ENCODE data around the gene SLIT3.

Gene SLIT3

DNA sequence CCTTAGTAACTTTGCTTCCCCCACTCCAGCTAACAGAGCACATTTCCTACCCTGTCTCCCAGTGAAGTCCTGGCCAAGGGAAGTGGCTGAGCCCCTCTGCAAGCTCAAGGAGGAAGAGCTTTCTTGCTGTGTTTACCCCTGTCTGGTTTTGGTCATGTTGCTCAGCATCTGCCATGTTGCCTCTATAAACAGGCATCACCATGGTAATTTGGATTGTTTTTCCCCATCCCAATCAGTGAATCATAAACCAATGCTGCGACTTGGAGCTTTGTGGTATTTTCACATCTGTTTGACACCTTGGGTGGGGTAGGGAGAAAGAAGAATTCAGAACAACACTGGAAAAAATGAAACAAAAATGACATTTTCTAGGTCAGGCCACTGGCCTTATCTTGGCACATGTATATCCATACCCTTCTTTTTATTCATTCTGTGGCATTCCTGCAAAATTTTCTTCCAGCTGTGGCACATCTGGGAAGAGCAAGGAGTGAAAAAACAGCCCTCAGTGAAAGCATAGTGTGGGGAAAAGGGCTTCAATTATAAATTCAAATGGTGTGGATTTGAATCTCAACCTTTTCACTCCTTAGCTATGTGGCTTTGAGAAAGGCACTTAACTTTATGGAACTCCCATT, 42.5 kb downstream of the SLIT3 start:
- no peak overlapping the region for H3K4me3 ChIP-seq (ENCODE audit: low read length)
- TF ChIP-seq, protein P1, sequence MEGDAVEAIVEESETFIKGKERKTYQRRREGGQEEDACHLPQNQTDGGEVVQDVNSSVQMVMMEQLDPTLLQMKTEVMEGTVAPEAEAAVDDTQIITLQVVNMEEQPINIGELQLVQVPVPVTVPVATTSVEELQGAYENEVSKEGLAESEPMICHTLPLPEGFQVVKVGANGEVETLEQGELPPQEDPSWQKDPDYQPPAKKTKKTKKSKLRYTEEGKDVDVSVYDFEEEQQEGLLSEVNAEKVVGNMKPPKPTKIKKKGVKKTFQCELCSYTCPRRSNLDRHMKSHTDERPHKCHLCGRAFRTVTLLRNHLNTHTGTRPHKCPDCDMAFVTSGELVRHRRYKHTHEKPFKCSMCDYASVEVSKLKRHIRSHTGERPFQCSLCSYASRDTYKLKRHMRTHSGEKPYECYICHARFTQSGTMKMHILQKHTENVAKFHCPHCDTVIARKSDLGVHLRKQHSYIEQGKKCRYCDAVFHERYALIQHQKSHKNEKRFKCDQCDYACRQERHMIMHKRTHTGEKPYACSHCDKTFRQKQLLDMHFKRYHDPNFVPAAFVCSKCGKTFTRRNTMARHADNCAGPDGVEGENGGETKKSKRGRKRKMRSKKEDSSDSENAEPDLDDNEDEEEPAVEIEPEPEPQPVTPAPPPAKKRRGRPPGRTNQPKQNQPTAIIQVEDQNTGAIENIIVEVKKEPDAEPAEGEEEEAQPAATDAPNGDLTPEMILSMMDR (conservative IDR thresholded peaks at IDR 0.05; ENCODE audit: low read length) = no peak
- DNase-seq (ENCODE audit: low read depth) = peak; percentile 99

DNA sequence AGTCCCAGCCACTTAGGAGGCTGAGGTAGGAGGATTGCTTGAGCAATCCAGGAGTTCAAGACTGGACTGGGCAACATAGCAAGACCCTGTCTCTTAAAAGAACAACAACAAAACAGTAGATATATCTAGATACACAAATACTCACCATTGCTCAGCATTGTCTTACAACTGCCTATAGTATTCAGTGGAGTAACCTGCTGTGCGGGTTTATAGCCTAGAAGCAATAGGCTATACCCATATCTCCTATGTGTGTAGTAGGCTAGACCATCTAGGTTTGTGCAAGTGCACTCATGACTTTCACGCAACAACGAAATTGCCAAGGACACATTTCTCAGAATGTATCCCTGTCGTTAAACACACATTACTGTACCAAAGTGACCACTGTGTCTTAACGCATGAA, 44.7 kb downstream of the SLIT3 start:
- no peak overlapping the region for H3K4me3 ChIP-seq (ENCODE audit: low read length)
- DNase-seq (ENCODE audit: low read depth) = no peak
- TF ChIP-seq, protein P1 (conservative IDR thresholded peaks at IDR 0.05; ENCODE audit: low read length) = no peak

DNA sequence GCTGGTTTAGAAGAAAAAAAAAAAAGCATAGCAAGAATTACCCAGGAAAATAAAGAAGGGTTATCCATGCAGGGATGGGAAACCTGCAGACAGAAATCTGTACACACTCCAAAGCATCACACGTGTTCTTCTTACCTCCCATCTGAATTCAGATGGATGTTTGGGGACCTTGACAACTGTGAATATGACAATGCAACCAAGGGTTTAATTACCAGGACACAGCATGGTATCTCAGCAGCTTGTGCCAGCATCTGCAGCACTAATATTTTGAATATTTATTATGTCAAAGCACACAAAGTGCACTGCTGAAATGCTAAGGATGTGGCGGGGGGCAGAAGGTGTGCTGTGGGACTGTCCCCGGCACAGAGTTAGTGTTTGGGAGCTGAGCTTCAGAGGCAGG, 47.9 kb downstream of the SLIT3 start:
- TF ChIP-seq, protein P1 (conservative IDR thresholded peaks at IDR 0.05; ENCODE audit: low read length) = no peak
- no peak overlapping the region for H3K4me3 ChIP-seq (ENCODE audit: low read length)
- DNase-seq (ENCODE audit: low read depth) = no peak

DNA sequence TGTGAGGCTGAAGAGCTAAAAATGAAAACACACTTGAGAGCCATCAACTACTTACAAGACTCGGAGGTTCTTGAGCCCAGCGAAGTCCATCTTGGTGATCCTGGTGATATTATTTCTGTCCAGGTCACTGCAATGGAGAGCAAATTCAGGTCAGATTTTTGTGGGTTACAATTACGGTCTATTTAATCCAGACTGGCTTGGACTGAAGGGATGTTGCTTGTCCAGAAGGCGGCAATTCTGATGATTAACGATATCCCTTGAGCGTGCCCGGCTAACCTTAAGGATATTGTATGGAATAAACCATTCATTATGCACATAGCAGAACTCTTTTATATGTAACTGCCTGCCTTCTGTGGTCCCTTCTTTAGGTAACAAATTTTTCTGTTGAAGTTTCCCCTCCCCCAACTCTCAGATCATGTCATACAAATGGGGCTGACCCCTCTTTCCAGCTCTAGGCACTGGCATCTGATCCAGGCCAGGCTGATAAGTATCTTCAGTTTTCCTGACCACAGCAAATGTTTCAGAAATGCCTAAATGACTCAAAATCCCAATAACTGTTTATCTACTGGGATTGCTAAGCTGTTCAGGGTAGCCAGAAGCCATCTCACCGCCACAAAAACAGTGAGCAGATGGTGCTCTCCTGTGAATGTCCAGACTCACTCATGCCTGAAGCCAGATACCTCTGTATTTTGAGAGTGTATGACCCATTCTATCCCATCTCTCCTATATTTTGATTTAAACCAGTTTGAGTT, 49.4 kb downstream of the SLIT3 start:
- peak; percentile 78 for DNase-seq (ENCODE audit: low read depth)
- H3K4me3 ChIP-seq (ENCODE audit: low read length) = no peak overlapping the region
- TF ChIP-seq, protein P1 (conservative IDR thresholded peaks at IDR 0.05; ENCODE audit: low read length) = no peak

DNA sequence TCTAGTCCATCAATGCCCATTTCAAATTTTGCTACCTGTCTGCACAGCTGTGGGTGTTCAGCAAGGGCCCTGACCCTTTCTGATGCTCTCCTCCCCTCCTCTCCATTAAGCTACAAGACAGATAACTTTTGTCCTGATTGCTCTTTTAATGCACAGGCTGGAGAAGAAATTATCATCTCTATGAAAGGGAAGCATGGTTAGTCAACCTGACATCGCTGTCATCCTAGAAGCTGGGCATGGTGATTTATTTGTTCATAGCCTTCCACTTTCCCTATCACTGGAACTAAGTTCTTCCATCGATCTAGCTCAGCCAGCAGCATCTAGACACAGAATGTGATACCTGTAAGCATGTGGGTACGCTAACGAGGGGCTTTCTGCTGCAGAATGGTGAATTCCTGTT, 50.1 kb downstream of the SLIT3 start:
- no peak overlapping the region for H3K4me3 ChIP-seq (ENCODE audit: low read length)
- no peak for DNase-seq (ENCODE audit: low read depth)
- TF ChIP-seq, protein P1 (conservative IDR thresholded peaks at IDR 0.05; ENCODE audit: low read length) = no peak

DNA sequence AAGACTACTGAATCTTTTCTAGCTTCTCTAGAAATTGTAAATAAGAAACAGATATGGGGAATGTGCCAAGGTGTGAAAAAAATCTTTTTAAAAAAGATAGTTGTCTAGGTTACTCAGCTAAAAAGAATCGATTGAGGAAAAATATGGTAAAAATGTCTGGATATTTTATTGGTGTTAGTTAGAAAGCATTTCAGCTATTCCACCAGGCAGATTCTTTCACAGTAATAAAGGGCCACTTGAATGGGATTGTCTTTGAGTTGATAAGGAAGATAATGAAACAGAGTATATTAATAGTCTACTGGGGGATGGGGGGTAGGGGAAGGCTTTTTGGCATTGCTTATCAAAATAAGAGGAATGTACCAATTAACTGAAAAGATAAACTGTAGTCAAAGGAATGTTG, 51.9 kb downstream of the SLIT3 start:
- DNase-seq (ENCODE audit: low read depth) = peak; percentile 78
- TF ChIP-seq, protein P1 (conservative IDR thresholded peaks at IDR 0.05; ENCODE audit: low read length) = no peak
- H3K4me3 ChIP-seq (ENCODE audit: low read length) = no peak overlapping the region

DNA sequence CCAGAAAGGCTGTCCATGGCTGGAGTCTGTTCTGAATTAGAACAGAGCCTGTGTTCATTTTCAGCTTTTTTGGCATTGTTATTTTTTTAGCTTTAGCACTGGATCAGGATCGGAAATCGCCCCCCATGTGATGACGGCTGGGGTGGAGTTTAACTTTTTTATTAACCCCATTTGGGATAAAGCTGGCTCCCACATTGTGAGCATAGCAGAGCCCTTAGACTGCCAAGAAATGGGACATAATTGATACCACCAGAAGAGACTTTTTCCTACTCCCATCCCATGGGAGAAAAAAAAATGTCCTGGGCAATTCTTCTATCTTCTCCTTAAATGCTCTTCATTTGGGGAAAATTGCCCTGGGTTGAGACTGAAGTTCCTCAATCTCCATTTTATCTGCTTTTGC, 52.4 kb downstream of the SLIT3 start:
- TF ChIP-seq, protein P1 (conservative IDR thresholded peaks at IDR 0.05; ENCODE audit: low read length) = no peak
- DNase-seq (ENCODE audit: low read depth) = peak; percentile 92
- no peak overlapping the region for H3K4me3 ChIP-seq (ENCODE audit: low read length)
